HK-2 (cell line): ENCODE data around the gene CRELD2.

Experiments
- DNase-seq: peaks from one replicate; pipeline ENCODE4 v3.0.0-alpha.2; 2018; ENCODE audit not compliant: unreplicated experiment

CRELD2 gene

GRCh38 chr22:49911881-49912625, 6.4 kb upstream of the CRELD2 start:
- DNase-seq, result no peak

GRCh38 chr22:49913026-49913425, 5.4 kb upstream of the CRELD2 start:
- DNase-seq, result no peak

- no peak for DNase-seq
Measured at GRCh38 chr22:49913446-49913845, 5.0 kb upstream of the CRELD2 start.

- no peak for DNase-seq
Measured at GRCh38 chr22:49914256-49914655, 4.2 kb upstream of the CRELD2 start.

GRCh38 chr22:49915610-49916009, 2.8 kb upstream of the CRELD2 start:
- DNase-seq, result no peak

GRCh38 chr22:49916831-49917230, 1.6 kb upstream of the CRELD2 start:
- DNase-seq, result no peak

- no peak for DNase-seq
Measured at GRCh38 chr22:49918911-49919881, 762 bp downstream of the CRELD2 start.

- no peak for DNase-seq
Measured at GRCh38 chr22:49920859-49921258, 2.4 kb downstream of the CRELD2 start.

- no peak for DNase-seq
Measured at GRCh38 chr22:49921508-49922278, 3.3 kb downstream of the CRELD2 start.

- DNase-seq, result no peak
Measured at GRCh38 chr22:49922484-49922883, 4.0 kb downstream of the CRELD2 start.

- DNase-seq, result no peak
Measured at GRCh38 chr22:49922926-49923325, 4.5 kb downstream of the CRELD2 start.

GRCh38 chr22:49923445-49923844, 5.0 kb downstream of the CRELD2 start:
- no peak for DNase-seq

GRCh38 chr22:49924113-49924833, 5.8 kb downstream of the CRELD2 start:
- DNase-seq, result no peak

GRCh38 chr22:49925525-49926128, 7.2 kb downstream of the CRELD2 start:
- no peak for DNase-seq

- DNase-seq, result no peak
Measured at GRCh38 chr22:49926916-49927315, 8.5 kb downstream of the CRELD2 start.

GRCh38 chr22:49927483-49928184, 9.2 kb downstream of the CRELD2 start:
- no peak for DNase-seq

GRCh38 chr22:49928185-49928495, 9.7 kb downstream of the CRELD2 start:
- DNase-seq, result no peak

- no peak for DNase-seq
Measured at GRCh38 chr22:49928555-49929210, 10.2 kb downstream of the CRELD2 start.

- no peak for DNase-seq
Measured at GRCh38 chr22:49929211-49929979, 11.0 kb downstream of the CRELD2 start.
